Common myeloid progenitor, CD34-positive (primary cell): Measurements from ENCODE around the gene H3-3A.
A peak's percentile ranks its signal among the peaks of the same experiment; 100 is the strongest.

ENCODE experiments used
- CTCF ChIA-PET: fragments of 350-600 bp; sonication (Branson Sonifier 250); formaldehyde crosslinking; loops from one replicate; lab custom pipeline; 2021; ENCODE audit warnings: antibody characterized with exemption; lab: Charles Lee
- POLR2A ChIA-PET: fragments of 350-600 bp; sonication (Branson Sonifier 250); formaldehyde crosslinking; loops from one replicate; lab custom pipeline; 2021; ENCODE audit warnings: antibody characterized with exemption; lab: Charles Lee
- DNase-seq, 3 donors: peaks; one replicate each; pipeline versions ENCODE4 v3.0.0 to v3.0.0-alpha.2; 2013
- H3K27ac ChIP-seq, 2 experiments: 1 replicate in 1 of 2; 2 replicates in 1 of 2; pipeline ENCODE4 v1.7.0; 2013; ENCODE audit warnings: inconsistent platforms in 2 of 2, low read length in 2 of 2, mild to moderate bottlenecking in 2 of 2, low read depth in 1 of 2, moderate library complexity in 1 of 2; ENCODE audit not compliant: severe bottlenecking in 2 of 2, insufficient read depth in 1 of 2, poor library complexity in 1 of 2
- H3K27me3 ChIP-seq, 5 experiments: replicated peaks in 2 of 5; 1 replicate in 3 of 5; 2 replicates in 2 of 5; pipeline versions ENCODE4 v1.6.1 to v1.7.0; 2013; ENCODE audit warnings: low read length in 4 of 5, mild to moderate bottlenecking in 2 of 5, moderate library complexity in 2 of 5, inconsistent platforms in 1 of 5; ENCODE audit not compliant: insufficient read depth in 5 of 5, control insufficient read depth in 4 of 5
- H3K36me3 ChIP-seq, 4 experiments: 1 replicate in 2 of 4; 2 replicates in 2 of 4; pipeline versions ENCODE4 v1.6.1 to v1.7.0; 2013; ENCODE audit warnings: low read length in 3 of 4, control low read depth in 1 of 4, mild to moderate bottlenecking in 1 of 4; ENCODE audit not compliant: control insufficient read depth in 4 of 4, insufficient read depth in 4 of 4
- H3K4me1 ChIP-seq, 4 experiments: 1 replicate in 3 of 4; 2 replicates in 1 of 4; pipeline versions ENCODE4 v1.6.1 to v1.7.1; 2013; ENCODE audit warnings: low read length in 3 of 4, mild to moderate bottlenecking in 3 of 4, control low read depth in 1 of 4, inconsistent platforms in 1 of 4, moderate library complexity in 1 of 4; ENCODE audit not compliant: control insufficient read depth in 4 of 4, insufficient read depth in 4 of 4; ENCODE audit errors: control extremely low read depth in 1 of 4
- H3K4me3 ChIP-seq, 7 experiments: 1 replicate in 4 of 7; 2 replicates in 3 of 7; pipeline versions ENCODE4 v1.5.1 to v1.7.0; 2013; ENCODE audit warnings: mild to moderate bottlenecking in 7 of 7, low read length in 6 of 7, moderate library complexity in 6 of 7, inconsistent platforms in 2 of 7, low read depth in 2 of 7, control low read depth in 1 of 7; ENCODE audit not compliant: insufficient read depth in 4 of 7, control insufficient read depth in 1 of 7; ENCODE audit errors: extremely low read depth in 1 of 7
- H3K9me3 ChIP-seq, 5 experiments: 1 replicate in 4 of 5; 2 replicates in 1 of 5; pipeline versions ENCODE4 v1.6.1 to v1.7.1; 2013; ENCODE audit warnings: low read length in 4 of 5, mild to moderate bottlenecking in 2 of 5, inconsistent platforms in 1 of 5, low read depth in 1 of 5, moderate library complexity in 1 of 5; ENCODE audit not compliant: control insufficient read depth in 4 of 5, insufficient read depth in 2 of 5; ENCODE audit errors: control extremely low read depth in 1 of 5
- WGBS: methylation state at CpG from one replicate; pipeline ENCODE4 v1.1.5; 2013; ENCODE audit not compliant: insufficient coverage; 5-methylcytosine and 5-hydroxymethylcytosine counted together

Gene H3-3A

GRCh38 chr1:226104671-226105121 lies 42.2 kb downstream of the H3-3A start:
- 91% methylated on average over 8 of the region's 8 CpGs for WGBS
- POLR2A ChIA-PET, result no interaction called here

GRCh38 chr1:226107471-226108460 lies 45.2 kb downstream of the H3-3A start:
- peak in 2 of 3 donors; percentile 19 to 35 for DNase-seq
- Histone ChIP-seq H3K4me3 (no peak overlapping the region), H3K27ac (no peak overlapping the region), H3K9me3 (no peaks in the 10 kb centered on the region), H3K4me1 (peaks cover 2 to 24% (median 20%) of the 10 kb centered on the region in 4 experiments), H3K36me3 (no peaks in the 10 kb centered on the region), H3K27me3 (no peaks in the 10 kb centered on the region)
- 80% methylated on average over 2 of the region's 3 CpGs for WGBS
- CTCF ChIA-PET, result interaction anchor here (0.9 to 5.9 kb wide), 9 partner anchors 8 to 300 kb away, joined by 3 to 43 read pairs (median 4); partner anchors contain the start of gene PARP1
- POLR2A ChIA-PET, result no interaction called here

More at GRCh38 chr1:226104671-226105121, 42.2 kb downstream of the H3-3A start:
- H3K4me1 ChIP-seq, result peaks cover 6 to 18% (median 16%) of the 10 kb centered on the region in 4 experiments
- H3K27ac ChIP-seq, result no peak overlapping the region
- CTCF ChIA-PET, result interaction anchor here (1.0 to 1.7 kb wide), 3 partner anchors 9 to 40 kb away, joined by 3 to 5 read pairs (median 3); no protein-coding TSS in a partner anchor
- H3K27me3 ChIP-seq, result no peaks in the 10 kb centered on the region
- H3K4me3 ChIP-seq, result no peak overlapping the region
- no peak for DNase-seq
- no peaks in the 10 kb centered on the region for H3K36me3 ChIP-seq
- H3K9me3 ChIP-seq, result no peaks in the 10 kb centered on the region

- no peaks in the 10 kb centered on the region for H3K36me3 ChIP-seq
- H3K9me3 ChIP-seq, result no peaks in the 10 kb centered on the region
- H3K4me3 ChIP-seq, result peak overlapping the region; percentile 65 to 87 (median 69)
- DNase-seq, result no peak
- peak overlapping the region in 1 of 2 experiments; percentile 32 for H3K27ac ChIP-seq
- no peaks in the 10 kb centered on the region for H3K27me3 ChIP-seq
- H3K4me1 ChIP-seq, result peaks cover 2 to 24% (median 20%) of the 10 kb centered on the region in 4 experiments
- ChIA-PET POLR2A (interaction anchor here (0.7 to 1.8 kb wide), 6 partner anchors 10 to 36 kb away, joined by 3 to 8 read pairs (median 5); no protein-coding TSS in a partner anchor), CTCF (interaction anchor here (0.5 to 5.9 kb wide), 16 partner anchors 9 to 299 kb away, joined by 3 to 43 read pairs (median 4); partner anchors contain the start of gene PARP1)
- WGBS, result 25% methylated on average over 20 of the region's 23 CpGs
Observed at GRCh38 chr1:226108935-226109828, 46.7 kb downstream of the H3-3A start.

- H3K27ac ChIP-seq, result peak overlapping the region; percentile 54 to 81
- no peaks in the 10 kb centered on the region for H3K36me3 ChIP-seq
- no peaks in the 10 kb centered on the region for H3K27me3 ChIP-seq
- DNase-seq, result peak; percentile 85 to 94 (median 92)
- H3K4me1 ChIP-seq, result peaks cover 2 to 24% (median 20%) of the 10 kb centered on the region in 4 experiments
- ChIA-PET CTCF (interaction anchor here (0.6 to 5.9 kb wide), 11 partner anchors 9 to 119 kb away, joined by 3 to 43 read pairs (median 3); no protein-coding TSS in a partner anchor), POLR2A (interaction anchor here (0.7 to 1.8 kb wide), 8 partner anchors 9 to 110 kb away, joined by 3 to 8 read pairs (median 5); partner anchors contain the start of genes H3-3A and SDE2)
- no peaks in the 10 kb centered on the region for H3K9me3 ChIP-seq
- peak overlapping the region; percentile 65 to 87 (median 69) for H3K4me3 ChIP-seq
- 0% methylated on average over 50 of the region's 57 CpGs for WGBS
Observed at GRCh38 chr1:226109829-226110248, 47.3 kb downstream of the H3-3A start.

GRCh38 chr1:226110249-226111097 lies 48.0 kb downstream of the H3-3A start:
- CTCF ChIA-PET, result interaction anchor here (0.6 to 5.9 kb wide), 9 partner anchors 9 to 46 kb away, joined by 3 to 43 read pairs (median 4); no protein-coding TSS in a partner anchor
- peak in 2 of 3 donors; percentile 78 to 86 for DNase-seq
- H3K4me1 ChIP-seq, result peaks cover 2 to 24% (median 20%) of the 10 kb centered on the region in 4 experiments
- H3K4me3 ChIP-seq, result peak overlapping the region; percentile 62 to 87 (median 69)
- H3K36me3 ChIP-seq, result no peaks in the 10 kb centered on the region
- 0% methylated on average over 50 of the region's 73 CpGs for WGBS
- H3K27me3 ChIP-seq, result no peaks in the 10 kb centered on the region
- POLR2A ChIA-PET, result interaction anchor here (0.7 to 1.8 kb wide), 9 partner anchors 9 to 111 kb away, joined by 3 to 8 read pairs (median 4); partner anchors contain the start of genes H3-3A and SDE2
- H3K9me3 ChIP-seq, result no peaks in the 10 kb centered on the region
- H3K27ac ChIP-seq, result peak overlapping the region; percentile 54 to 81
